GM23338 (cell line): ENCODE data around the gene EGFL8. TPM values are rescaled to one million over a fixed set of nuclear protein-coding genes. Genes with fewer than 3 reads are reported as not detected.

Experiments used
- ATAC-seq: fragments of 200-7000 bp; cut with Tn5 transposase; 3 replicates; pipeline ENCODE4 v1.9.1; 2020
- DNase-seq: peaks from one replicate; pipeline ENCODE4 v3.0.0-alpha.2; 2015; ENCODE audit warnings: low spot score
- H2AFZ ChIP-seq: fragments of 200-600 bp; sonication (generic); 2 replicates; pipeline ENCODE4 v1.8.0; 2016; ENCODE audit warnings: antibody characterized with exemption, mild to moderate bottlenecking, moderate library complexity
- H3F3A ChIP-seq: fragments of 200-600 bp; sonication (generic); replicated peaks from 2 replicates; pipeline ENCODE4 v1.8.0; 2017; ENCODE audit warnings: antibody characterized with exemption, mixed run types, low read depth
- H3K27ac ChIP-seq: fragments of 200-600 bp; sonication (generic); 2 replicates; pipeline ENCODE4 v1.6.1; 2016; ENCODE audit warnings: low read depth
- H3K27me3 ChIP-seq: fragments of 200-600 bp; sonication (generic); 2 replicates; pipeline ENCODE4 v1.8.0; 2016; ENCODE audit warnings: mild to moderate bottlenecking, mixed run types, moderate library complexity; ENCODE audit not compliant: insufficient read depth
- H3K36me3 ChIP-seq: fragments of 200-600 bp; sonication (generic); 2 replicates; pipeline ENCODE4 v1.8.0; 2016; ENCODE audit warnings: mild to moderate bottlenecking; ENCODE audit not compliant: insufficient read depth
- H3K4me1 ChIP-seq: fragments of 200-600 bp; sonication (generic); 2 replicates; pipeline ENCODE4 v1.8.0; 2016; ENCODE audit warnings: mild to moderate bottlenecking, moderate library complexity; ENCODE audit not compliant: insufficient read depth
- H3K4me2 ChIP-seq: fragments of 200-600 bp; sonication (generic); 2 replicates; pipeline ENCODE4 v1.7.1; 2017; ENCODE audit warnings: mixed run types
- H3K4me3 ChIP-seq: fragments of 200-600 bp; sonication (generic); 2 replicates; pipeline ENCODE4 v1.6.1; 2016; ENCODE audit warnings: mixed run types
- H3K79me2 ChIP-seq: fragments of 200-600 bp; sonication (generic); replicated peaks from 2 replicates; pipeline ENCODE4 v1.8.0; 2017; ENCODE audit warnings: mild to moderate bottlenecking; ENCODE audit not compliant: insufficient read depth
- H3K9me2 ChIP-seq: fragments of 200-600 bp; sonication (generic); 2 replicates; pipeline ENCODE4 v1.8.0; 2017; ENCODE audit not compliant: insufficient read depth
- H4K20me1 ChIP-seq: fragments of 200-600 bp; sonication (generic); replicated peaks from 2 replicates; pipeline ENCODE4 v1.8.0; 2017; ENCODE audit warnings: mild to moderate bottlenecking; ENCODE audit not compliant: insufficient read depth
- H3K27ac Mint-ChIP-seq: 2 replicates; pipeline ENCODE4 v1.8.0; 2020; ENCODE audit warnings: inconsistent platforms, mild to moderate bottlenecking, moderate library complexity, mixed read lengths
- H3K27me3 Mint-ChIP-seq: 3 replicates; pipeline ENCODE4 v1.8.0; 2022; ENCODE audit warnings: low read depth, mild to moderate bottlenecking, moderate library complexity, mixed read lengths, inconsistent platforms; ENCODE audit not compliant: insufficient read depth, poor library complexity
- H3K36me3 Mint-ChIP-seq: 3 replicates; pipeline ENCODE4 v1.8.0; 2021; ENCODE audit warnings: low read depth, mild to moderate bottlenecking, inconsistent platforms, moderate library complexity, mixed read lengths
- H3K4me1 Mint-ChIP-seq: 3 replicates; pipeline ENCODE4 v1.8.0; 2020; ENCODE audit warnings: mild to moderate bottlenecking, inconsistent platforms, mixed read lengths
- H3K4me3 Mint-ChIP-seq: 3 replicates; pipeline ENCODE4 v1.8.0; 2021; ENCODE audit warnings: moderate library complexity, mild to moderate bottlenecking, inconsistent platforms, mixed read lengths
- H3K9me3 Mint-ChIP-seq: 3 replicates; pipeline ENCODE4 v1.8.0; 2020; ENCODE audit warnings: moderate library complexity, mild to moderate bottlenecking, inconsistent platforms, mixed read lengths
- CREB1 ChIP-seq: fragments of 250-450 bp; sonication (Bioruptor Pico); IDR thresholded peaks from 2 replicates; pipeline ENCODE4 v1.5.0; 2020; ENCODE audit warnings: low read depth, mild to moderate bottlenecking, moderate library complexity
- EZH2 ChIP-seq: fragments of 200-600 bp; sonication (generic); IDR thresholded peaks from one replicate; pipeline ENCODE4 v1.8.0; 2017; ENCODE audit warnings: antibody characterized with exemption, mild to moderate bottlenecking, low read depth; ENCODE audit not compliant: unreplicated experiment
- EZH2phosphoT487 ChIP-seq: fragments of 200-600 bp; sonication (generic); IDR thresholded peaks from one replicate; pipeline ENCODE4 v1.8.1; 2018; ENCODE audit warnings: antibody characterized with exemption; ENCODE audit not compliant: unreplicated experiment
- JUNB ChIP-seq: IDR thresholded peaks from one replicate; pipeline ENCODE4 v1.6.1; 2016; ENCODE audit warnings: antibody characterized with exemption; ENCODE audit not compliant: unreplicated experiment
- NANOG ChIP-seq: IDR thresholded peaks from 2 replicates; pipeline ENCODE4 v1.6.1; 2016; ENCODE audit warnings: antibody characterized with exemption, borderline replicate concordance
- POLR2AphosphoS5 ChIP-seq: IDR thresholded peaks from 2 replicates; pipeline ENCODE4 v1.6.1; 2016; ENCODE audit warnings: antibody characterized with exemption, low read depth
- STAT1 ChIP-seq: IDR thresholded peaks from one replicate; pipeline ENCODE4 v1.6.1; 2016; ENCODE audit warnings: antibody characterized with exemption; ENCODE audit not compliant: unreplicated experiment
- ZNF114 ChIP-seq: fragments of 250-450 bp; sonication (Bioruptor Pico); IDR thresholded peaks from 2 replicates; pipeline ENCODE4 v1.5.0; 2020; ENCODE audit warnings: mild to moderate bottlenecking, moderate library complexity
- ZNF331 ChIP-seq: fragments of 250-450 bp; sonication (Bioruptor Pico); IDR thresholded peaks from 2 replicates; pipeline ENCODE4 v1.5.0; 2020; ENCODE audit warnings: low read depth, mild to moderate bottlenecking, moderate library complexity
- polyA plus RNA-seq: library from polyadenylated mRNA; unstranded; fragments of >200 nt; fragmentation: Nextera tagmentation; extraction: Ambion mirVana; gene quantifications from 2 replicates; pipeline ENCODE4 v1.2.1, GENCODE V29; 2016
- total RNA-seq: library from RNA; depleted of rRNA; stranded (reverse); fragments of >200 nt; shearing (Covaris generic); gene quantifications from 2 replicates; pipeline ENCODE4 v1.2.3, GENCODE V29; 2014
- TF ChIP-seq, protein P1 (sequence below): fragments of 250-450 bp; sonication (Bioruptor Pico); IDR thresholded peaks from 2 replicates; pipeline ENCODE4 v1.5.0; 2020; ENCODE audit warnings: mild to moderate bottlenecking, moderate library complexity
- TF ChIP-seq, protein P2 (sequence below): IDR thresholded peaks from one replicate; pipeline ENCODE4 v1.6.1; 2018; ENCODE audit warnings: antibody characterized with exemption; ENCODE audit not compliant: unreplicated experiment
- TF ChIP-seq, protein P3 (sequence below): IDR thresholded peaks from 2 replicates; pipeline ENCODE4 v1.6.1; 2016; ENCODE audit warnings: antibody characterized with exemption
- TF ChIP-seq, protein P4 (sequence below), 2 experiments: fragments of 200-600 bp in 1 of 2; sonication (generic) in 1 of 2; conservative IDR thresholded peaks; 2 replicates each; pipeline versions ENCODE4 v1.5.1 to v1.6.1; 2016 to 2017; ENCODE audit warnings: antibody characterized with exemption in 2 of 2, low read depth in 2 of 2, mild to moderate bottlenecking in 2 of 2, moderate library complexity in 1 of 2

Gene EGFL8
- total and polyA plus RNA-seq, 2 experiments from 2014 or later: 6.1 to 7.4 TPM

DNA sequence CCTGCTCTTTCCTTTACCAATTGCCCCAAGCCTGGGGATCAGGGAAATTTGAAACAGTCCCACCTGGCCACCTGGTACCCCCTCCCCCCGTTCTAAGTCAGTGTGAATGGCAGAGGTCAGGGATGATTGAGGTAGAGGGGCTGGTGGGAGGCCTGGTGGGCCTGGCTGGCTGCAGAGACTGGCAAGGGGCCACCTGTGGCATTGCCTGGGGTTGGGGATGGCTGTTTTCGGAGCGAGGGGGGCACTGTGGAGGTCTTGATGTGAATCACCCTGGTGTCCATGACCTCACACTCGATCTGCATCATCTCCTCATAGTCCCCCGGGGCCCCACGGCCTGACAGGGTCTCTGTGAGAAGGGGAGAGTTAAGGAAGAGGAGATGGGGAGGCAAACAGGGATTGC lies 48.8 kb upstream of the EGFL8 start:
- Mint-ChIP-seq H3K27ac (no peak overlapping the region), H3K27me3 (peaks cover 8% of the 10 kb centered on the region), H3K9me3 (no peaks in the 10 kb centered on the region), H3K4me1 (peaks cover 2% of the 10 kb centered on the region; the same call in 1 of the 3 replicates), H3K36me3 (peaks cover 35% of the 10 kb centered on the region), H3K4me3 (no peak overlapping the region)
- TF ChIP-seq CREB1 (CRISPR knock-in tag) (no peak), ZNF331 (CRISPR knock-in tag) (no peak), POLR2AphosphoS5 (no peak), NANOG (no peak), EZH2 (no peak), EZH2phosphoT487 (no peak), ZNF114 (CRISPR knock-in tag) (no peak), JUNB (no peak), STAT1 (no peak)
- TF ChIP-seq, protein P1, sequence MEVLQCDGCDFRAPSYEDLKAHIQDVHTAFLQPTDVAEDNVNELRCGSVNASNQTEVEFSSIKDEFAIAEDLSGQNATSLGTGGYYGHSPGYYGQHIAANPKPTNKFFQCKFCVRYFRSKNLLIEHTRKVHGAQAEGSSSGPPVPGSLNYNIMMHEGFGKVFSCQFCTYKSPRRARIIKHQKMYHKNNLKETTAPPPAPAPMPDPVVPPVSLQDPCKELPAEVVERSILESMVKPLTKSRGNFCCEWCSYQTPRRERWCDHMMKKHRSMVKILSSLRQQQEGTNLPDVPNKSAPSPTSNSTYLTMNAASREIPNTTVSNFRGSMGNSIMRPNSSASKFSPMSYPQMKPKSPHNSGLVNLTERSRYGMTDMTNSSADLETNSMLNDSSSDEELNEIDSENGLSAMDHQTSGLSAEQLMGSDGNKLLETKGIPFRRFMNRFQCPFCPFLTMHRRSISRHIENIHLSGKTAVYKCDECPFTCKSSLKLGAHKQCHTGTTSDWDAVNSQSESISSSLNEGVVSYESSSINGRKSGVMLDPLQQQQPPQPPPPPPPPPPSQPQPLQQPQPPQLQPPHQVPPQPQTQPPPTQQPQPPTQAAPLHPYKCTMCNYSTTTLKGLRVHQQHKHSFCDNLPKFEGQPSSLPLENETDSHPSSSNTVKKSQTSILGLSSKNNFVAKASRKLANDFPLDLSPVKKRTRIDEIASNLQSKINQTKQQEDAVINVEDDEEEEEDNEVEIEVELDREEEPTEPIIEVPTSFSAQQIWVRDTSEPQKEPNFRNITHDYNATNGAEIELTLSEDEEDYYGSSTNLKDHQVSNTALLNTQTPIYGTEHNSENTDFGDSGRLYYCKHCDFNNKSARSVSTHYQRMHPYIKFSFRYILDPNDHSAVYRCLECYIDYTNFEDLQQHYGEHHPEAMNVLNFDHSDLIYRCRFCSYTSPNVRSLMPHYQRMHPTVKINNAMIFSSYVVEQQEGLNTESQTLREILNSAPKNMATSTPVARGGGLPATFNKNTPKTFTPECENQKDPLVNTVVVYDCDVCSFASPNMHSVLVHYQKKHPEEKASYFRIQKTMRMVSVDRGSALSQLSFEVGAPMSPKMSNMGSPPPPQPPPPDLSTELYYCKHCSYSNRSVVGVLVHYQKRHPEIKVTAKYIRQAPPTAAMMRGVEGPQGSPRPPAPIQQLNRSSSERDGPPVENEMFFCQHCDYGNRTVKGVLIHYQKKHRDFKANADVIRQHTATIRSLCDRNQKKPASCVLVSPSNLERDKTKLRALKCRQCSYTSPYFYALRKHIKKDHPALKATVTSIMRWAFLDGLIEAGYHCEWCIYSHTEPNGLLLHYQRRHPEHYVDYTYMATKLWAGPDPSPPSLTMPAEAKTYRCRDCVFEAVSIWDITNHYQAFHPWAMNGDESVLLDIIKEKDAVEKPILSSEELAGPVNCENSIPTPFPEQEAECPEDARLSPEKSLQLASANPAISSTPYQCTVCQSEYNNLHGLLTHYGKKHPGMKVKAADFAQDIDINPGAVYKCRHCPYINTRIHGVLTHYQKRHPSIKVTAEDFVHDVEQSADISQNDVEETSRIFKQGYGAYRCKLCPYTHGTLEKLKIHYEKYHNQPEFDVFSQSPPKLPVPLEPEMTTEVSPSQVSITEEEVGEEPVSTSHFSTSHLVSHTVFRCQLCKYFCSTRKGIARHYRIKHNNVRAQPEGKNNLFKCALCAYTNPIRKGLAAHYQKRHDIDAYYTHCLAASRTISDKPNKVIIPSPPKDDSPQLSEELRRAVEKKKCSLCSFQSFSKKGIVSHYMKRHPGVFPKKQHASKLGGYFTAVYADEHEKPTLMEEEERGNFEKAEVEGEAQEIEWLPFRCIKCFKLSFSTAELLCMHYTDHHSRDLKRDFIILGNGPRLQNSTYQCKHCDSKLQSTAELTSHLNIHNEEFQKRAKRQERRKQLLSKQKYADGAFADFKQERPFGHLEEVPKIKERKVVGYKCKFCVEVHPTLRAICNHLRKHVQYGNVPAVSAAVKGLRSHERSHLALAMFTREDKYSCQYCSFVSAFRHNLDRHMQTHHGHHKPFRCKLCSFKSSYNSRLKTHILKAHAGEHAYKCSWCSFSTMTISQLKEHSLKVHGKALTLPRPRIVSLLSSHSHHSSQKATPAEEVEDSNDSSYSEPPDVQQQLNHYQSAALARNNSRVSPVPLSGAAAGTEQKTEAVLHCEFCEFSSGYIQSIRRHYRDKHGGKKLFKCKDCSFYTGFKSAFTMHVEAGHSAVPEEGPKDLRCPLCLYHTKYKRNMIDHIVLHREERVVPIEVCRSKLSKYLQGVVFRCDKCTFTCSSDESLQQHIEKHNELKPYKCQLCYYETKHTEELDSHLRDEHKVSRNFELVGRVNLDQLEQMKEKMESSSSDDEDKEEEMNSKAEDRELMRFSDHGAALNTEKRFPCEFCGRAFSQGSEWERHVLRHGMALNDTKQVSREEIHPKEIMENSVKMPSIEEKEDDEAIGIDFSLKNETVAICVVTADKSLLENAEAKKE (CRISPR knock-in tag): no peak
- TF ChIP-seq, protein P2, sequence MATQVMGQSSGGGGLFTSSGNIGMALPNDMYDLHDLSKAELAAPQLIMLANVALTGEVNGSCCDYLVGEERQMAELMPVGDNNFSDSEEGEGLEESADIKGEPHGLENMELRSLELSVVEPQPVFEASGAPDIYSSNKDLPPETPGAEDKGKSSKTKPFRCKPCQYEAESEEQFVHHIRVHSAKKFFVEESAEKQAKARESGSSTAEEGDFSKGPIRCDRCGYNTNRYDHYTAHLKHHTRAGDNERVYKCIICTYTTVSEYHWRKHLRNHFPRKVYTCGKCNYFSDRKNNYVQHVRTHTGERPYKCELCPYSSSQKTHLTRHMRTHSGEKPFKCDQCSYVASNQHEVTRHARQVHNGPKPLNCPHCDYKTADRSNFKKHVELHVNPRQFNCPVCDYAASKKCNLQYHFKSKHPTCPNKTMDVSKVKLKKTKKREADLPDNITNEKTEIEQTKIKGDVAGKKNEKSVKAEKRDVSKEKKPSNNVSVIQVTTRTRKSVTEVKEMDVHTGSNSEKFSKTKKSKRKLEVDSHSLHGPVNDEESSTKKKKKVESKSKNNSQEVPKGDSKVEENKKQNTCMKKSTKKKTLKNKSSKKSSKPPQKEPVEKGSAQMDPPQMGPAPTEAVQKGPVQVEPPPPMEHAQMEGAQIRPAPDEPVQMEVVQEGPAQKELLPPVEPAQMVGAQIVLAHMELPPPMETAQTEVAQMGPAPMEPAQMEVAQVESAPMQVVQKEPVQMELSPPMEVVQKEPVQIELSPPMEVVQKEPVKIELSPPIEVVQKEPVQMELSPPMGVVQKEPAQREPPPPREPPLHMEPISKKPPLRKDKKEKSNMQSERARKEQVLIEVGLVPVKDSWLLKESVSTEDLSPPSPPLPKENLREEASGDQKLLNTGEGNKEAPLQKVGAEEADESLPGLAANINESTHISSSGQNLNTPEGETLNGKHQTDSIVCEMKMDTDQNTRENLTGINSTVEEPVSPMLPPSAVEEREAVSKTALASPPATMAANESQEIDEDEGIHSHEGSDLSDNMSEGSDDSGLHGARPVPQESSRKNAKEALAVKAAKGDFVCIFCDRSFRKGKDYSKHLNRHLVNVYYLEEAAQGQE: no peak
- TF ChIP-seq, protein P3, sequence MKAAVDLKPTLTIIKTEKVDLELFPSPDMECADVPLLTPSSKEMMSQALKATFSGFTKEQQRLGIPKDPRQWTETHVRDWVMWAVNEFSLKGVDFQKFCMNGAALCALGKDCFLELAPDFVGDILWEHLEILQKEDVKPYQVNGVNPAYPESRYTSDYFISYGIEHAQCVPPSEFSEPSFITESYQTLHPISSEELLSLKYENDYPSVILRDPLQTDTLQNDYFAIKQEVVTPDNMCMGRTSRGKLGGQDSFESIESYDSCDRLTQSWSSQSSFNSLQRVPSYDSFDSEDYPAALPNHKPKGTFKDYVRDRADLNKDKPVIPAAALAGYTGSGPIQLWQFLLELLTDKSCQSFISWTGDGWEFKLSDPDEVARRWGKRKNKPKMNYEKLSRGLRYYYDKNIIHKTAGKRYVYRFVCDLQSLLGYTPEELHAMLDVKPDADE: no peak
- TF ChIP-seq, protein P4, sequence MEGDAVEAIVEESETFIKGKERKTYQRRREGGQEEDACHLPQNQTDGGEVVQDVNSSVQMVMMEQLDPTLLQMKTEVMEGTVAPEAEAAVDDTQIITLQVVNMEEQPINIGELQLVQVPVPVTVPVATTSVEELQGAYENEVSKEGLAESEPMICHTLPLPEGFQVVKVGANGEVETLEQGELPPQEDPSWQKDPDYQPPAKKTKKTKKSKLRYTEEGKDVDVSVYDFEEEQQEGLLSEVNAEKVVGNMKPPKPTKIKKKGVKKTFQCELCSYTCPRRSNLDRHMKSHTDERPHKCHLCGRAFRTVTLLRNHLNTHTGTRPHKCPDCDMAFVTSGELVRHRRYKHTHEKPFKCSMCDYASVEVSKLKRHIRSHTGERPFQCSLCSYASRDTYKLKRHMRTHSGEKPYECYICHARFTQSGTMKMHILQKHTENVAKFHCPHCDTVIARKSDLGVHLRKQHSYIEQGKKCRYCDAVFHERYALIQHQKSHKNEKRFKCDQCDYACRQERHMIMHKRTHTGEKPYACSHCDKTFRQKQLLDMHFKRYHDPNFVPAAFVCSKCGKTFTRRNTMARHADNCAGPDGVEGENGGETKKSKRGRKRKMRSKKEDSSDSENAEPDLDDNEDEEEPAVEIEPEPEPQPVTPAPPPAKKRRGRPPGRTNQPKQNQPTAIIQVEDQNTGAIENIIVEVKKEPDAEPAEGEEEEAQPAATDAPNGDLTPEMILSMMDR (conservative IDR thresholded peaks at IDR 0.05; ENCODE audit: low read depth in 2 of 2): no peak
- Histone ChIP-seq H3F3A (peaks cover 4% of the 10 kb centered on the region; the same call in 1 of the 2 replicates), H3K4me3 (no peak overlapping the region), H3K9me2 (no peaks in the 10 kb centered on the region), H2AFZ (no peak overlapping the region), H3K27me3 (no peaks in the 10 kb centered on the region), H3K4me2 (no peak overlapping the region), H3K27ac (no peak overlapping the region), H4K20me1 (no peaks in the 10 kb centered on the region; the same call in 1 of the 2 replicates), H3K4me1 (no peaks in the 10 kb centered on the region), H3K79me2 (no peaks in the 10 kb centered on the region), H3K36me3 (peaks cover 9% of the 10 kb centered on the region)
- ATAC-seq (no peak), DNase-seq (no peak)
